Measurements from ENCODE around the gene DYNLT1.

DNA sequence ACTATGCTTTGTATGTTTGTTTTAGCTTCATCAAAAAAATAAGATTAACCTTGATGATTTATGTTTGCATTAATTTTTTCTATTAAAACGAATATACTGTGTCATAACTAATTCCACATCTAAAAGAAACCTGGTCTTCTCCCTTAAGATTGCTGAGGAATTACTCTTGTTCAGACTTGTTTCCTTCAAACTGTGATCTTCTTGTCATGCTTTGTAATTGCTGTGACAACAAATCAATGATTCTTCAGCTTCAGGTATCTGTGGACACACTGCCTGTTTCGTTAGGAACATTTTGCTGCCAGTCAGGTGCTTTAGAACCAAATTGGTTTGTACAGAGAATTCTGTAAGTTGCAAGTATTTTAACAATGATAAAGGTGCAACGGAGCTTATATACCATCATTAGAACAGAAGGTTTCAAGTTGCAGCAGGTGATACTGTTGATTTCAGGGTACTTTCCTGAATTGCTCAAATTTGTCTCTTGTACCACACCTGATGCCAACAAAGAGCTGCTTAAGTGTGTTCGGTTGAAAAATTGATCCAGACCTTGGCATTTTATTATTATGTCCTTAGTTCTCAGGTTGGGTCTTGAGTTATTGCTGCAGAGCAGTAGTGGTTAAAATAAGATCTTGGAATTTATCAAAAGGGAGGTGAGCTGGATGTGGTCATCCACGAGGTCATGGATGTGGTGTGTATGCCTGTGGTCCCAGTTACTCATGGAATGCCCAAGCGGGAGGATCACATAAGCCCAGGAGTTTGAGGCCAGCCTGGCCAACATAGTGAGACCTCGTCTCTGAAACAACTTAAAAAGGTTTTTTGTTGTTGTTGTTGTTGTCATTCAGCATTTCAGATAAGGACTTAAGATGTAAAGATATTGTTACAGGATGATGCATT, 24.8 kb upstream of the DYNLT1 start:
- no peak for TF ChIP-seq FOS (IDR thresholded peaks at IDR 0.05; ENCODE audit: low read depth, low read length)
- TF ChIP-seq POLR2A (IDR thresholded peaks at IDR 0.05; ENCODE audit: low read depth, low read length) = no peak
- TF ChIP-seq, protein P1, sequence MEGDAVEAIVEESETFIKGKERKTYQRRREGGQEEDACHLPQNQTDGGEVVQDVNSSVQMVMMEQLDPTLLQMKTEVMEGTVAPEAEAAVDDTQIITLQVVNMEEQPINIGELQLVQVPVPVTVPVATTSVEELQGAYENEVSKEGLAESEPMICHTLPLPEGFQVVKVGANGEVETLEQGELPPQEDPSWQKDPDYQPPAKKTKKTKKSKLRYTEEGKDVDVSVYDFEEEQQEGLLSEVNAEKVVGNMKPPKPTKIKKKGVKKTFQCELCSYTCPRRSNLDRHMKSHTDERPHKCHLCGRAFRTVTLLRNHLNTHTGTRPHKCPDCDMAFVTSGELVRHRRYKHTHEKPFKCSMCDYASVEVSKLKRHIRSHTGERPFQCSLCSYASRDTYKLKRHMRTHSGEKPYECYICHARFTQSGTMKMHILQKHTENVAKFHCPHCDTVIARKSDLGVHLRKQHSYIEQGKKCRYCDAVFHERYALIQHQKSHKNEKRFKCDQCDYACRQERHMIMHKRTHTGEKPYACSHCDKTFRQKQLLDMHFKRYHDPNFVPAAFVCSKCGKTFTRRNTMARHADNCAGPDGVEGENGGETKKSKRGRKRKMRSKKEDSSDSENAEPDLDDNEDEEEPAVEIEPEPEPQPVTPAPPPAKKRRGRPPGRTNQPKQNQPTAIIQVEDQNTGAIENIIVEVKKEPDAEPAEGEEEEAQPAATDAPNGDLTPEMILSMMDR (conservative IDR thresholded peaks at IDR 0.05; ENCODE audit: low read depth, low read length) = no peak

Data from IMR-90 (cell line).